Motor neuron (in vitro differentiated cells): ENCODE results near the gene TMEM132D. TPM values are rescaled to one million over a fixed set of nuclear protein-coding genes. Genes with fewer than 3 reads are reported as not detected.
A peak's percentile ranks its signal among the peaks of the same experiment; 100 is the strongest.

Source experiments
- ATAC-seq, 8 experiments: fragments of 200-7000 bp; cut with Tn5 transposase; replicated peaks in 6 of 8; 2 replicates each; pipeline ENCODE4 v1.8.0; 2021; ENCODE audit warnings: mild to moderate bottlenecking in 8 of 8, moderate library complexity in 8 of 8
- H3K27ac ChIP-seq, 2 donors: fragments of 250-450 bp; sonication (Bioruptor Pico); 2 replicates each; pipeline ENCODE4 v1.9.0; 2021; ENCODE audit warnings: antibody characterized with exemption in 2 of 2, mild to moderate bottlenecking in 2 of 2, moderate library complexity in 1 of 2
- H3K4me1 ChIP-seq, 2 donors: fragments of 250-450 bp; sonication (Bioruptor Pico); replicated peaks in 1 of 2; 2 replicates each; pipeline ENCODE4 v1.6.1; 2021; ENCODE audit warnings: antibody characterized with exemption in 2 of 2, mild to moderate bottlenecking in 2 of 2, moderate library complexity in 1 of 2
- H3K4me3 ChIP-seq, 5 donors: fragments of 250-450 bp; sonication (Bioruptor Pico); 2 replicates each; pipeline ENCODE4 v1.9.0; 2021; ENCODE audit warnings: antibody characterized with exemption in 5 of 5, mild to moderate bottlenecking in 5 of 5, moderate library complexity in 4 of 5
- WGBS, 10 experiments: fragments of 450-650 bp; shearing (Covaris generic); methylation state at CpG; one replicate each; pipeline ENCODE4 v1.0.0; 2022; 5-methylcytosine and 5-hydroxymethylcytosine counted together
- in situ Hi-C, 9 experiments: fragments of 400-800 bp; cut with MboI; loops; one replicate each; pipeline ENCODE4 v1.15.0; 2021; ENCODE audit warnings: low sequenced_read_pairs in 9 of 9, low pct_unique_long_range_greater_than_20kb in 2 of 9; ENCODE audit not compliant: unreplicated experiment in 9 of 9
- total RNA-seq, 8 experiments: library from RNA; unstranded; fragments of 300-600 nt; gene quantifications; 2 replicates each; pipeline versions ENCODE4 v1.2.3 to v1.2.4, GENCODE V29; 2022

TMEM132D gene
- total RNA-seq, 8 experiments from 2014 or later = 0.17 to 5.7 (median 1.5) TPM; not detected in 1

DNA sequence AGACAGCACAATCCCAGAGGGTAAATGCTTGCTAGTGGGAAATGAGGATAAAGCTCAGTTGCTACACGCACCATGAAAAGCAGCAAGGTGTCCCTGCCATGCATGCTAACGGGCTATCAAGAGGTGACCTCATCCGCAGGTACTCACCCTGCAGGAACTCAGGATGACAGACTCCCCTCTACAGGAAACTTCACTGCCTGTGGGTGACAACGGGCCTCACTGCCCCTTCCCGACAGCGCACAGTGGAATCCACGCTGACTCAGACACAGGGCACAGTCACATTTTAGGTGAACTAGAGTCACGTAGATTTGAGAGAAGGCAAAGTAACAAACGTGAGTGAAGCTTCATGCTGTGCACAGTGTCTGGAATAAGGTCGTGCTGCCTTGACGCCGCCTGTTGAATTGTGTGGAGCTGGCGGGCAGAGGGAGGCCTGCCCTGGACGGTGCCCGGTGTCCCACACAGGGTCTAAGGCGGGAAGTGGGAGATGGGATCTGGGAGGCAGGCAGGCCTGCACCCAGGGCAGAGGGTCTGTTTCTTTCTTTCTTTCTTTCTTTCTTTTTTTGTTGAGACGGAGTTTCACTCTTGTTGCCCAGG is 331.8 kb downstream of the TMEM132D start:
- no peaks in the 10 kb centered on the region for H3K4me1 ChIP-seq
- ATAC-seq = no peak
- H3K4me3 ChIP-seq = no peak overlapping the region
- 40 to 90% (median 63%) methylated on average over 1 to 7 of the region's 17 CpGs; no CpG with 5 or more reads in 2 of the 10 experiments for WGBS, 10 experiments
- in situ Hi-C loops = no loop called here
- H3K27ac ChIP-seq = no peak overlapping the region

- WGBS, 10 experiments = 39 to 88% (median 54%) methylated on average over 3 to 10 of the region's 12 CpGs; no CpG with 5 or more reads in 1 of the 10 experiments
- ATAC-seq = no peak
- Histone ChIP-seq H3K4me1 (no peaks in the 10 kb centered on the region), H3K4me3 (no peak overlapping the region), H3K27ac (no peak overlapping the region)
- in situ Hi-C loops = no loop called here
These were observed 332.9 kb downstream of the TMEM132D start for GRCh38 chr12:129570796-129571400.

DNA sequence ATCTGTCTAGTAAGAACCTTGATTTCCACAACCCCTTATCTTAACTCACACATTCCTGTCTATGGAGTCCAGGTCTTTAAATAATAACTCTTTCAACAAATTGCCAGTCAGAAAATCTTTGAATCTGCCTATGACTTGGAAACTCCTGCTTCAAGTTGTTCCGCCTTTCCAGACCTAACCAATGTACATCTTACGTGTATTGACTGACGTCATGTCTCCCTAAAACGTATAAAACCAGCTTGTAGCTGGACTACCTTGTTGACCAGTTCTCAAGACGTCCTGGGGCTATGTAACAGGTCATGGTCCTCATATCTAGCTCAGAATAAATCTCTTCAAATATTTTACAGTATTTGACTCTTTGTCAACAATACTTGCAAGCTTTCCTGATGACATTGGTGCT is 337.0 kb downstream of the TMEM132D start:
- Histone ChIP-seq H3K4me1 (no peaks in the 10 kb centered on the region), H3K4me3 (no peak overlapping the region), H3K27ac (no peak overlapping the region)
- 3 to 100% (median 52%) methylated on average over 2 to 5 of the region's 5 CpGs; no CpG with 5 or more reads in 2 of the 10 experiments for WGBS, 10 experiments
- no peak for ATAC-seq
- in situ Hi-C loops = no loop called here

DNA sequence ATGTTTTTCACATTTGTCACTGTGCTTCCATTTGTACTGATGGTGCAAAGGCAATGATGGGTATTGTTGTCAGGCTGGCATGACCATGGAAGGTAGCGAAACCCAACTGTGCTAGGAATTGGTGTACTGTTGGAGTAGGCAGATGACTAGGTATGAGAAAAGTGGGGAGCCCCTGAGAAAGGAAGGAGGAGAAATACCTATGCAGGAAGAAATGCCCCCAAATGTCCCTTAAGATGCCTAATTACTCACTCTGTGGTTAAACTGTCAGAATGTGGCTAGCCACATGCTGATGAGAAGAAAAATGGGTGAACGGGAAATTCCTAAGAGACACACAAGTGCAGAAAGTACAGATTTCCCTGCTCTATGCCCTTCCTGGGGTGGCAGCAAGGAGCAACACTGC is 339.1 kb downstream of the TMEM132D start:
- no peak for ATAC-seq
- Histone ChIP-seq H3K4me1 (no peaks in the 10 kb centered on the region), H3K4me3 (no peak overlapping the region), H3K27ac (no peak overlapping the region)
- in situ Hi-C loops = no loop called here
- WGBS, 10 experiments = 10 to 100% (median 29%) methylated on average over 1 to 2 of the region's 2 CpGs; no CpG with 5 or more reads in 3 of the 10 experiments

- H3K4me1 ChIP-seq = no peaks in the 10 kb centered on the region
- H3K27ac ChIP-seq = no peak overlapping the region
- in situ Hi-C loops = no loop called here
- H3K4me3 ChIP-seq = no peak overlapping the region
- 0 to 100% (median 21%) methylated on average over 1 to 2 of the region's 2 CpGs; no CpG with 5 or more reads in 5 of the 10 experiments for WGBS, 10 experiments
- no peak for ATAC-seq
These were observed 340.6 kb downstream of the TMEM132D start for GRCh38 chr12:129563266-129563665.

DNA sequence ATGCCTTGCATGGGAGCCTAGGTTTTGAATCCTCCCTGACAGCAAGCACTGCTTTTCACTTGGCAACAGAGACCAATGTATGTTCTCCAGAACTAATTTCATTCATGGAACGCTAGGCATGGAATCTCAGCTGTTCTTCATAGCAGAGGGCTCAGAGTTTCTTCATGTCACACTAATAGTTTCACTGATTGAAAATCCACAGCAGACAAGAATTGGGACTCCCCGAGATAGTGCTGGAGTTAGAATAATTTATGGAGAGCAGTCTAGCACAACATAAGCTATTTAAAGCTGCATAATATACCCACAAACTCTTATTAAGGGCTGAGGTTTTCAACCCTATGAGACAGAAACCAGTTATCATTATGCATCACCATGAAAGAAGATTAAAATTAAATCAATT is 342.5 kb downstream of the TMEM132D start:
- 0 to 86% (median 60%) methylated on average over 1 to 2 of the region's 2 CpGs; no CpG with 5 or more reads in 3 of the 10 experiments for WGBS, 10 experiments
- ATAC-seq = peak in 3 of 8 experiments; percentile 38 to 67 (median 57)
- in situ Hi-C loops = no loop called here
- no peaks in the 10 kb centered on the region for H3K4me1 ChIP-seq
- no peak overlapping the region for H3K27ac ChIP-seq
- no peak overlapping the region for H3K4me3 ChIP-seq

DNA sequence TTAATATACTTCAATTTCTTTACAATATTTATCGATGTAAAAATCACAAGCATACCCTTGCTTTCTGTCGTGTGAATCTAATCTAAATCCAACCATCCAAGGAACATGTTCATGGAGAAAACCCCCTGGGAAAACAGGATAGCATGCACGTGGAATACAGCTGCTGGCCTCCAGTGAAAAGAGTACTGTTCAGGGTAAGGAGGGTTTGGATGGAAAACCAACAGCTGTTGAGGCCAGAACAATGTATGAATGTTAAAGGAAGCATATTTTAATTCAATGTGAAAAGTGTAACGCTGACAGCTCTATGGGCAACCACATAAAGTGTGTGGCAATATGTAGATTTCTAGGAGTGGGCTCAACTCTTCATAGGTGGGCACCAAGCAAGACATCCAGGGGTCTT is 344.0 kb downstream of the TMEM132D start:
- in situ Hi-C loops = no loop called here
- WGBS, 10 experiments = 0 to 83% (median 17%) methylated on average over 1 to 4 of the region's 4 CpGs
- H3K4me3 ChIP-seq = no peak overlapping the region
- peak in 2 of 8 experiments; percentile 18 to 33 for ATAC-seq
- no peaks in the 10 kb centered on the region for H3K4me1 ChIP-seq
- no peak overlapping the region for H3K27ac ChIP-seq

DNA sequence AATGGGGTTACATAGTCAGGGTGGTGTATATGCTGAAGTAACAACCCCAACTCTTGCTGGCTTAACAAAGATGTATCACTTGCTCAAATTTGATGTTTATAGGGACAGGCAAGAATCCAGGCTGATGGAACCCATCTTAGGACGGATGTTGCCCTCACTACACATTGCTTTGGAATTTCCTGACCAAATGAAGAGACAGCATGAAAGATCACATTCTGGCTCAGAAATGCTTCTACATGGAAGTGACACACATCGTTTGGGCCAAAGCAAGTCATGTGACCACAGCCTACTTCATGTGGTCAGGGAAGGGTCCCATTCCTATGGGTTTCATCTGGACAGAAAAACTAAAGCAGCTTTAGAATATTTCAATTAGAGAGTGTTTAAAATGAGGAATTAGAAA is 345.8 kb downstream of the TMEM132D start:
- Histone ChIP-seq H3K27ac (no peak overlapping the region), H3K4me3 (no peak overlapping the region), H3K4me1 (no peaks in the 10 kb centered on the region)
- in situ Hi-C loops = no loop called here
- ATAC-seq = no peak
- WGBS, 10 experiments = 0 to 67% (median 0%) methylated on average over 1 to 2 of the region's 2 CpGs; no CpG with 5 or more reads in 5 of the 10 experiments

DNA sequence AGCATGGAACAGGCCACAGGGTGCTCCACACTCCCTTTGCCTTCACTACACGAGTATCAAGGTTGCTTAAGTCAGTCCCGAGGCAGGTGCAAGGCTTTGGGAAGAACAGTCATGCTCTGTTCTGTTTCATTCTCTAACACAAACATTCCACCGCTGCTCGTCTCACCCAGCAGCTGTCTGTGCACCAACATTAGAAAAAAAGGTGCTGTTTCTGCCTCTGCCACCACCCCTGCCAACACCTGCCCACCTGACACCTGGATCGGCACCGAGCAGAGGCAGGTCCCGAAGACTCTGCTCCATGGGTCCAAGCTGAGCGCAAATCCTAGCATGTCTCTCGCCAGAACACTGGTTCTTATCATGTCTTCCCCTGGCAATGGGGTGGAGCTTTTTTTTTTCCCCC is 347.7 kb downstream of the TMEM132D start:
- no peak overlapping the region for H3K27ac ChIP-seq
- in situ Hi-C loops = no loop called here
- H3K4me3 ChIP-seq = no peak overlapping the region
- no peaks in the 10 kb centered on the region for H3K4me1 ChIP-seq
- 0 to 85% (median 16%) methylated on average over 1 to 6 of the region's 9 CpGs; no CpG with 5 or more reads in 2 of the 10 experiments for WGBS, 10 experiments
- no peak for ATAC-seq

- in situ Hi-C loops = no loop called here
- ATAC-seq = no peak
- Histone ChIP-seq H3K4me1 (no peaks in the 10 kb centered on the region), H3K4me3 (no peak overlapping the region), H3K27ac (no peak overlapping the region)
- 0 to 83% (median 52%) methylated on average over 1 to 16 of the region's 19 CpGs for WGBS, 10 experiments
These were observed 350.7 kb downstream of the TMEM132D start for GRCh38 chr12:129552996-129553750.

- 5 to 100% (median 14%) methylated on average over 1 to 3 of the region's 3 CpGs; no CpG with 5 or more reads in 1 of the 10 experiments for WGBS, 10 experiments
- no peak for ATAC-seq
- Histone ChIP-seq H3K4me3 (no peak overlapping the region), H3K4me1 (no peaks in the 10 kb centered on the region), H3K27ac (no peak overlapping the region)
- in situ Hi-C loops = no loop called here
These were observed 352.4 kb downstream of the TMEM132D start for GRCh38 chr12:129551441-129551840.

GRCh38 chr12:129550353-129550752 is 353.5 kb downstream of the TMEM132D start:
- ATAC-seq = no peak

DNA sequence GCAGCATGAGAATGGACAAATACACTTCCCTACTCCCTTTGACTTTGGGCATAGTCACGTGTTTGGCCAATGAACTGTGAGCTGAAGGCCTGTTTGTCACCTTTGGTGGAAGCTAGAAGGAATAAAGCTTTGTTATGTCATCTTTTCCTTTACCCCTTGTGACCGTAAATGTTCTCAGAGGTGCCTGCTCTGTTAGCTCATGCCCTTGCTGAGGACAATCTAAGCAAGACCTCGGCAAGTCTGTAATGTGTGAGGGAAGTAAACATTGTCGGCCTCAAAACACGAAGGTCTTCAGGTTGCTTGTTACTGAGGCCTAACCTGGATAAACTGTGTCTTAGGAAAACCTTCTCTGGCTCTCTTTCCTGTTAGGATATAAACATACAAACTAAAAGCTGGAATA is 354.2 kb downstream of the TMEM132D start:
- WGBS, 10 experiments = 0 to 100% (median 28%) methylated on average over 1 to 5 of the region's 5 CpGs; no CpG with 5 or more reads in 2 of the 10 experiments
- Histone ChIP-seq H3K4me1 (no peaks in the 10 kb centered on the region), H3K27ac (no peak overlapping the region), H3K4me3 (no peak overlapping the region)
- ATAC-seq = no peak
- in situ Hi-C loops = no loop called here

More at GRCh38 chr12:129550353-129550752, 353.5 kb downstream of the TMEM132D start:
- 0 to 85% (median 34%) methylated on average over 1 to 3 of the region's 3 CpGs; no CpG with 5 or more reads in 1 of the 10 experiments for WGBS, 10 experiments
- Histone ChIP-seq H3K27ac (no peak overlapping the region), H3K4me3 (no peak overlapping the region), H3K4me1 (no peaks in the 10 kb centered on the region)
- in situ Hi-C loops = no loop called here
